GM06990 (cell line): ENCODE results near the gene GBF1.
"Not testable (repeated sequence)": the region's sequence is repeated elsewhere in the genome, so short reads cannot be mapped to it uniquely, and the experiment has no call there.

ENCODE experiments used
- DNase-seq: peaks from one replicate; pipeline ENCODE4 v3.0.0-alpha.2; 2011; ENCODE audit not compliant: insufficient read length; ENCODE audit errors: extremely low read depth
- H3K27me3 ChIP-seq: replicated peaks from 2 replicates; pipeline ENCODE4 v1.6.0; 2011; ENCODE audit warnings: low read length; ENCODE audit not compliant: control insufficient read depth, insufficient read depth
- H3K36me3 ChIP-seq: 2 replicates; pipeline ENCODE4 v1.5.1; 2011; ENCODE audit warnings: low read length; ENCODE audit not compliant: control insufficient read depth, insufficient read depth
- H3K4me3 ChIP-seq: replicated peaks from 2 replicates; pipeline ENCODE4 v1.5.1; 2011; ENCODE audit warnings: low read depth, mild to moderate bottlenecking, control low read depth, low read length
- TF ChIP-seq, protein P1 (sequence below): IDR thresholded peaks from 2 replicates; pipeline ENCODE4 v1.5.1; 2011; ENCODE audit warnings: low read length, control low read depth, mild to moderate bottlenecking, inconsistent platforms; ENCODE audit not compliant: insufficient read depth, poor library complexity, severe bottlenecking

Gene GBF1

DNA sequence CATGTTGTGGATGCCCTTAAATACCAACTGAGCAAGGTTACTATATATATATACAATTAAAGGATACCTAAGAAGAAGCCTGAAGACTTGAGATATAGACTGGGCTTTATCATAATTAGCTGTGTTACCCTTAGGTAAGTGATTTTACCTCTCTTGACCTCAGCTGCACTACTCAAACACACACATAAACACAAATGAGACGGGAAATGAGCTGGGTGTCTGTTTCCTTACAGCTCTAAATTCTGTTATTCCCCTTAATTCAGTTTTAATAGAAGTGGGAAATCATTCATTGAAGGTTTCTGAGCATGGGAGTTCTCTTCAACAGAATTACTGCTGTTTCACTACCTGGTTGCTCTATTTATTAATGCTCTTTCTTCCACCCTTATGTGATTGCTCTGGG, 60.7 kb downstream of the GBF1 start:
- H3K4me3 ChIP-seq, result no peak overlapping the region
- H3K36me3 ChIP-seq, result no peaks in the 10 kb centered on the region; the same call in 1 of the 2 replicates
- no peaks in the 10 kb centered on the region for H3K27me3 ChIP-seq
- TF ChIP-seq, protein P1, sequence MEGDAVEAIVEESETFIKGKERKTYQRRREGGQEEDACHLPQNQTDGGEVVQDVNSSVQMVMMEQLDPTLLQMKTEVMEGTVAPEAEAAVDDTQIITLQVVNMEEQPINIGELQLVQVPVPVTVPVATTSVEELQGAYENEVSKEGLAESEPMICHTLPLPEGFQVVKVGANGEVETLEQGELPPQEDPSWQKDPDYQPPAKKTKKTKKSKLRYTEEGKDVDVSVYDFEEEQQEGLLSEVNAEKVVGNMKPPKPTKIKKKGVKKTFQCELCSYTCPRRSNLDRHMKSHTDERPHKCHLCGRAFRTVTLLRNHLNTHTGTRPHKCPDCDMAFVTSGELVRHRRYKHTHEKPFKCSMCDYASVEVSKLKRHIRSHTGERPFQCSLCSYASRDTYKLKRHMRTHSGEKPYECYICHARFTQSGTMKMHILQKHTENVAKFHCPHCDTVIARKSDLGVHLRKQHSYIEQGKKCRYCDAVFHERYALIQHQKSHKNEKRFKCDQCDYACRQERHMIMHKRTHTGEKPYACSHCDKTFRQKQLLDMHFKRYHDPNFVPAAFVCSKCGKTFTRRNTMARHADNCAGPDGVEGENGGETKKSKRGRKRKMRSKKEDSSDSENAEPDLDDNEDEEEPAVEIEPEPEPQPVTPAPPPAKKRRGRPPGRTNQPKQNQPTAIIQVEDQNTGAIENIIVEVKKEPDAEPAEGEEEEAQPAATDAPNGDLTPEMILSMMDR, result no peak
- no peak for DNase-seq

DNA sequence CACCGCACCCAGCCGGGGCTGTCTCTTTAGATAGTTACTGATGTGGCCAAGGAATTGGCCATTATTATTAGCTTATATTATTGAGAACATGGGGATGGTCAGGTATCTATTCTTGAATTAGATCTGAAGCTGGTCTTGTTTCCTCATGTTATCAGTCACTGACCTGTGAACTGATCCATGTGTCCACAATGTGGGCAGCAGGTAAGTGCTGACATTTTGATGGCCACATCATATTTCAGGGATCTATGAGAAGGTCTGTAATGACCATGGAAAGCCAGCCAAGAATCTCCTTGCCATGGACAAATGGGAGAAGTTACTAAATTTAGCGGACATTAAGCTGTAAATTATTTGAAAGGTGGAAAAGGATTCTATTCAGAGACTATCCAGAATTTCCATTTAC, 61.4 kb downstream of the GBF1 start:
- H3K4me3 ChIP-seq, result no peak overlapping the region
- DNase-seq, result no peak
- H3K27me3 ChIP-seq, result no peaks in the 10 kb centered on the region
- no peaks in the 10 kb centered on the region; the same call in 1 of the 2 replicates for H3K36me3 ChIP-seq
- TF ChIP-seq, protein P1, result no peak

DNA sequence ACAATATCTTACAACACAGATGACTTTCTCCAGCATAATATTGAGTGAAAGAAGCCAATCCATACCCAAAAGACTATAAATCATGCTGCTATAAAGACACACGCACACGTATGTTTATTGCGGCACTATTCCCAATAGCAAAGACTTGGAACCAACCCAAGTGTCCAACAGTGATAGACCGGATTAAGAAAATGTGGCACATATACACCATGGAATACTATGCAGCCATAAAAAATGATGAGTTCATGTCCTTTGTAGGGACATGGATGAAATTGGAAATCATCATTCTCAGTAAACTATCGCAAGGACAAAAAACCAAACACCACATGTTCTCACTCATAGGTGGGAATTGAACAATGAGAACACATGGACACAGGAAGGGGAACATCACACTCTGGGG, 63.0 kb downstream of the GBF1 start:
- H3K36me3 ChIP-seq, H3K4me3 ChIP-seq, DNase-seq, H3K27me3 ChIP-seq: not testable (repeated sequence)

DNA sequence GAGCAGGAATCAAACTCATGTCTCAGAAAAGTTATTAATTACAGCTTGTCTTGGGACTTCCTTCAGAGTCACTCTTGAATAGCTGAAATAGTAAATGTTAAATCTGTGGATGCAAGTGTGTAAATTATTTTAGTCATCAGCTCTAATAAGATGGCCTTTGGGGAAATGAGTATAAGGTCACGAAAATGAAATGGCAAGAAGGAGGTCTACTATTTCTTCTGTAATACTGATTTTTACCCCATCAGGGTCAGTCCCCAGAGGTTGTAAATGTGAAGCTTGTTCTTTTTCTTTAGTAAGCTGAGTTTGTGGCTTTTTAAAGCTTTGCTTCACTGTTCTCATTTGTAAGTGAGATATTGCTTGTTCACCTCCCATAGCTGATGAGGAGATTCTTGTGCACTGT, 63.9 kb downstream of the GBF1 start:
- Histone ChIP-seq H3K36me3 (no peaks in the 10 kb centered on the region; the same call in 1 of the 2 replicates), H3K4me3 (no peak overlapping the region), H3K27me3 (no peaks in the 10 kb centered on the region)
- TF ChIP-seq, protein P1, result no peak
- no peak for DNase-seq

DNA sequence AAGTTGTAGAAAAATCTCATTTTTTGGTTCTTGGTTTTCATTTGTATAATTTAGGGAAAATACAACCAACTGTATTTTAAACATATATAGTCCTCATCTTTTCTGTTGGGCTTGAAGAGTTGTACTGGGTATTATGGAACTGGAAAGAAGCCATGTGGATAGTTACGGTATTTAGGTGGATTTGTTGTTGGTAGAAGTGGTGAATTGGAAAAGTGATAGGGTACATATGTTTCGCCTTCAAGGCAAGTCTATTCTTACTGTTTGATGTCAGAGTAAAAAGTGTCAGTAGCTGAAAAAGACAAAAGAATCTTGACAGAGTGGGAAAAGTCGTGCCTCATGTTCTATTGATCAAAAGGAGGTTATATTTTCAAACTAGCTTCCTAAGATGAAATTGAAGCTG, 64.6 kb downstream of the GBF1 start:
- DNase-seq, result no peak
- H3K27me3 ChIP-seq, result no peaks in the 10 kb centered on the region
- H3K4me3 ChIP-seq, result no peak overlapping the region
- no peaks in the 10 kb centered on the region; the same call in 1 of the 2 replicates for H3K36me3 ChIP-seq
- TF ChIP-seq, protein P1, result no peak

DNA sequence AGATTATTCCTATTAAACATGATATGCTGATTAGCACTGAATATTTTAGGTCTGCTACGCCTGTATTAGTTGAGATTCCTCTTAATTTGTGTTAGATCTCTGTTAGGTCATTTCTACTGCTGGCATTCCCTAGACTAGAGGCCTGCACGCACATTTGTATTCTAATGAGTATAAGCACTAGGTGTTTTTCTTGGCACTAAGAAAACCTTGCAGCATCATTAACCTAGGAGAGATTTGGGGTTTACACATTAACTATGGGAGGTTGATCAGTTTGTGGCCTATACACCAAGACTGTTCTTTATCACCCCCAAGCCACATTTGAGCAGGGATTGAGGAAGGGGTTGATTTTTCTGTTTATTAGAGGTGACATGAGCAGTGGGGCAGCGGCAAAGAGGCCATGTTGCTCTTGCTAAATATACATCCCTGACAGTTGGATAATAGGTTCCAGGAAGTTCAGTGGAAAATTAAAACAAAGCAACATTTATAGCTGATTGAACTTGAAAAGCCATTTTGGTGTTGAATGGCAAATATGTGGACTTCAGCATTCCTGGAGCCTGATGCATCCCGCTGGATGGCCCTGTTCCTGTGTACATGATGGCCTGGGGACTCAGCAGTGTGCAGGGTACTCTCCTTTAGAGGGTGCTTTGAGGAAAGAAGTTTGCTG, 65.2 kb downstream of the GBF1 start:
- TF ChIP-seq, protein P1, result no peak
- Histone ChIP-seq H3K27me3 (no peaks in the 10 kb centered on the region), H3K36me3 (peaks cover 2% of the 10 kb centered on the region; the same call in 1 of the 2 replicates), H3K4me3 (no peak overlapping the region)
- no peak for DNase-seq
